ENCODE data around the gene BNIP5.
A peak's percentile ranks its signal among the peaks of the same experiment; 100 is the strongest.
"Not testable (repeated sequence)": the region's sequence is repeated elsewhere in the genome, so short reads cannot be mapped to it uniquely, and the experiment has no call there.

Gene BNIP5

GRCh38 chr6:36367743-36368142 is 31.1 kb upstream of the BNIP5 start:
- DNase-seq (ENCODE audit: low read depth in 2 of 2) = no peak

GRCh38 chr6:36364669-36365479 is 28.2 kb upstream of the BNIP5 start:
- no peak for DNase-seq (ENCODE audit: low read depth in 2 of 2)

- not testable (repeated sequence) for DNase-seq (ENCODE audit: low read depth in 2 of 2)
Measured at GRCh38 chr6:36364061-36364635, 27.5 kb upstream of the BNIP5 start.

- DNase-seq (ENCODE audit: low read depth in 2 of 2) = not testable (repeated sequence)
Measured at GRCh38 chr6:36363371-36363752, 26.7 kb upstream of the BNIP5 start.

- DNase-seq (ENCODE audit: low read depth in 2 of 2) = no peak
Measured at GRCh38 chr6:36362551-36363370, 26.1 kb upstream of the BNIP5 start.

GRCh38 chr6:36361071-36361470 is 24.4 kb upstream of the BNIP5 start:
- no peak for DNase-seq (ENCODE audit: low read depth in 2 of 2)

- peak in 1 of 2 experiments; percentile 43 for DNase-seq (ENCODE audit: low read depth in 2 of 2)
Measured at GRCh38 chr6:36360241-36361054, 23.8 kb upstream of the BNIP5 start.

GRCh38 chr6:36358226-36358915 is 21.7 kb upstream of the BNIP5 start:
- no peak for DNase-seq (ENCODE audit: low read depth in 2 of 2)

- no peak for DNase-seq (ENCODE audit: low read depth in 2 of 2)
Measured at GRCh38 chr6:36357872-36358225, 21.2 kb upstream of the BNIP5 start.

- DNase-seq (ENCODE audit: low read depth in 2 of 2) = no peak
Measured at GRCh38 chr6:36355819-36356218, 19.1 kb upstream of the BNIP5 start.

- no peak for DNase-seq (ENCODE audit: low read depth in 2 of 2)
Measured at GRCh38 chr6:36353411-36353915, 16.8 kb upstream of the BNIP5 start.

GRCh38 chr6:36352477-36353157 is 15.9 kb upstream of the BNIP5 start:
- no peak for DNase-seq (ENCODE audit: low read depth in 2 of 2)

GRCh38 chr6:36350681-36351571 is 14.2 kb upstream of the BNIP5 start:
- peak in 1 of 2 experiments; percentile 56 for DNase-seq (ENCODE audit: low read depth in 2 of 2)

- DNase-seq (ENCODE audit: low read depth in 2 of 2) = no peak
Measured at GRCh38 chr6:36350082-36350481, 13.4 kb upstream of the BNIP5 start.

GRCh38 chr6:36349240-36349639 is 12.6 kb upstream of the BNIP5 start:
- DNase-seq (ENCODE audit: low read depth in 2 of 2) = no peak

GRCh38 chr6:36347621-36348020 is 10.9 kb upstream of the BNIP5 start:
- DNase-seq (ENCODE audit: low read depth in 2 of 2) = no peak

- DNase-seq (ENCODE audit: low read depth in 2 of 2) = no peak
Measured at GRCh38 chr6:36346486-36347273, 10.0 kb upstream of the BNIP5 start.

- DNase-seq (ENCODE audit: low read depth in 2 of 2) = no peak
Measured at GRCh38 chr6:36345681-36346466, 9.2 kb upstream of the BNIP5 start.

Data from fibroblast of skin of left biceps (primary cell).